Right renal pelvis (tissue), 4 donors: ENCODE data around the gene ARF6. TPM values are rescaled to one million over a fixed set of nuclear protein-coding genes. Genes with fewer than 3 reads are reported as not detected.
"Not testable (repeated sequence)": the region's sequence is repeated elsewhere in the genome, so short reads cannot be mapped to it uniquely, and the experiment has no call there.

Experiments
- DNase-seq, 4 donors: peaks; one replicate each; pipeline ENCODE4 v3.0.0-alpha.2; 2013; ENCODE audit warnings: low read depth in 4 of 4, low spot score in 3 of 4, missing footprints in 1 of 4
- polyA plus RNA-seq, 4 donors: library from polyadenylated mRNA; unstranded; fragments of 120-200 nt; gene quantifications; one replicate each; pipeline ENCODE4 v1.2.1, GENCODE V29; 2013; ENCODE audit not compliant: insufficient read length in 4 of 4

The ARF6 gene
- polyA plus RNA-seq, 4 donors: 88.6 to 112 (median 103) TPM

DNA sequence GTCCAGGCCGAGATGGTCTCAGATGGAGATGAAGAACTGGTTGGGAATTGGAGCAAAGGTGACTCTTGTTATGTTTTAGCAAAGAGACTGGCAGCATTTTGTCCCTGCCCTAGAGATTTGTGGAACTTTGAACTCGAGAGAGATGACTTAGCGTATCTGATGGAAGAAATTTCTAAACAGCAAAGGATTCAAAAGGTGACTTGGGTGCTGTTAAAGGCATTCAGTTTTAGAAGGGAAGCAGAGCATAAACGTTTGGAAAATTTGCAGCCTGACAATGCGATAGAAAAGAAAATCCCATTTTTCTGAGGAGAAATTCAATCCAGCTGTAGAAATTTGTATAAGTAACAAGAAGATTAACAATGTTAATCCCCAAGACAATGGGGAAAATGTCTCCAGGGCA lies 44.0 kb downstream of the ARF6 start:
- not testable (repeated sequence) for DNase-seq

GRCh38 chr14:49939215-49939614 lies 46.3 kb downstream of the ARF6 start:
- not testable (repeated sequence) for DNase-seq

- no peak for DNase-seq
Measured at GRCh38 chr14:49939884-49940510, 47.1 kb downstream of the ARF6 start.

DNA sequence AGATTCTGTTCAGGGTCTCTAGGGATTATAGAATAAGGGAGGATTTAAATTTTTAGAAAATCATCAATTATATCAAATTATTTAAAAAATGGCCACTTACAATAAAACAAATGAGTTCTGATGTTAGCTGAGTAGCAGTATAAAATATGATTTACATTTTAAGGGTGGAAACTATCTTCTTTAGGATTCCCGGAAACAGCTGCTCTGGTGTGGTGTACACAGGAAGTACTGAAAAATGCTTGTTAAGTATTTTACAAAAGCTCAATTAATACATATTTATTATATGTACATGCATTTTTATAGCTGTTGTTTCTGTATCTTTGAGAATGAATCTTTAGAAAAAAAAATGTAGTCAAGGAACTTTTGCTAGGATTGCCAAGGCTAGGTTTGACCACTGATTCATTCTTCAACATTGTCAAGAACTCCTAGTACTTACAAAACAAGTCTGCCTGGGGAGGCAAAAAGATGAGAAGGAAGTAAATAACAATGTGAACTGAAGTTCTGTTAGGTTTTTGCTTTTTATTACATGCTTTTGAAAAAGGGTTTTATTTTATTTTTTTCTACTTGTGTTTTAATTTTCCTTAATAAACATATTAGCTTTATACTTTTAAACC lies 48.0 kb downstream of the ARF6 start:
- DNase-seq: no peak

- no peak for DNase-seq
Measured at GRCh38 chr14:49942090-49942489, 49.2 kb downstream of the ARF6 start.

DNA sequence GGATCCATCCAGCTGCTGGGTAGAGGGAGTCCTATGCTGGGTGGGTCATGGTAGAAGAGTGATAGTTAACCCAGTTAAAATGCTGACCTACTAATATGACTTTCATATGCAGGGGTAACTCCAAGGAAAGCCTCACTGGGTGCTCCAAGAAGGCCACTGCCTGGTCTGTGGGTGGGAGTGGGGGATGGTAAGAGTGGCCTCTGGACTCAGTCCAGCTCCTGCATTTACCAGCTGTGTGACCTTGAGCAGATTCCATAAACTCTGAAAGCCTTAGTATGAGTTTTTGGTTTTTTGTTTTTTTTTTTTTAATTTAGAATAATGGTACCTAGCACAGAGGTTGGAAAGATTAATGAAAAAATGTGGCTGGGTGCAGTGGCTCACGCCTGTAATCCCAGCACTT lies 51.6 kb downstream of the ARF6 start:
- DNase-seq: no peak

DNA sequence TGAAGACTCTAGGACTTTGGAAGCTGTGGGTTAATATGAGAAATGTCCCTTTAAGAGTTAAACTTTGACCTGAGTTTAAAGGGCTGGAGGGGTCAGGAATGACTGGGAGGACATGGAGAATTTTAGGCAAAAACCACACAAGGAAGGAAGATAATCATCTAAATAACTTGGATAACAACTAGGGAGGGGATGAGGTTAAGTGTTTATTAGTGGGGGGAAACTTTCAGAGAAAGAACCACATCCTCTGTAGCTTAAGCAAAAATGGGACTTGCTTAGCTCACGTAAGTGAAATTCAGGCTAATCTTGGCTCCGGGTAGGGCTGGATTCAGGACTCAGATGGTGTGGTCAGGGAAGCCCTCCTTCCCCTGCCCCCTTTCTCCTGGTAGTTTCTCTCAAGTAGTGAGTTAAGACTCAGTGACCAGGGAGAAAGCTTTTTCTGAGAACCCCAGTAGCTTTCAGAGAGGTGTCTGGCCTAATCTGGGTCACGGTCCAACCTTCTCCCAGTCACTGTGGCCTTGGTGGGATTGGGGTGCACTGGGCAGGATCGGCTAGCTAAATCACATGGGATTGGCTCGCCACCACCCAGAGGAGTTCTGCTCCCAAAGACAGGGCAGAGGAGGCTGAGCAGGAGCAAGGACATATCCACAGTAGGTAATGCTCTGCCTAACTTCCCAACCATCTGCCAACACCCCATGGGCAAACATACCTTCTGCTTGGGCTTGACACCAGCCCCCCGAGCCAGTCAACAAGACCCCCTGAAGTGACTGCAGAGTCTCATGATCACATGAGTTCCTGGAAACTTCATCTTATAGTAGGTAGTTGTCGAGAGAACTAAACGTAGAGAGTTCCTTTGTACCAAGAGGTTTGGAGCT lies 52.8 kb downstream of the ARF6 start:
- DNase-seq: no peak

Other genes with a start within 250 kb of the ARF6 start
- 10 to 100 TPM; 12.9 to 19.4 (median 15.2) TPM for gene POLE2, start 204.9 kb upstream of the ARF6 start, polyA plus RNA-seq
- 1 to 10 TPM; 4.2 to 7.3 (median 6.5) TPM for gene KLHDC1, start 200.0 kb upstream of the ARF6 start, polyA plus RNA-seq
- 100 to 1,000 TPM; 134 to 162 (median 153) TPM for gene KLHDC2, start 124.9 kb upstream of the ARF6 start, polyA plus RNA-seq
- gene NEMF, start 40.3 kb upstream of the ARF6 start, polyA plus RNA-seq: 10 to 100 TPM; 75.0 to 92.2 (median 84.3) TPM
- 10 to 100 TPM; 13.6 to 16.9 (median 14.9) TPM for gene VCPKMT, start 223.5 kb downstream of the ARF6 start, polyA plus RNA-seq